Measurements from ENCODE around the gene ADAMTS1.

ADAMTS1 gene

GRCh38 chr21:26794597-26795411 is 50.4 kb downstream of the ADAMTS1 start:
- TF ChIP-seq, protein P1, sequence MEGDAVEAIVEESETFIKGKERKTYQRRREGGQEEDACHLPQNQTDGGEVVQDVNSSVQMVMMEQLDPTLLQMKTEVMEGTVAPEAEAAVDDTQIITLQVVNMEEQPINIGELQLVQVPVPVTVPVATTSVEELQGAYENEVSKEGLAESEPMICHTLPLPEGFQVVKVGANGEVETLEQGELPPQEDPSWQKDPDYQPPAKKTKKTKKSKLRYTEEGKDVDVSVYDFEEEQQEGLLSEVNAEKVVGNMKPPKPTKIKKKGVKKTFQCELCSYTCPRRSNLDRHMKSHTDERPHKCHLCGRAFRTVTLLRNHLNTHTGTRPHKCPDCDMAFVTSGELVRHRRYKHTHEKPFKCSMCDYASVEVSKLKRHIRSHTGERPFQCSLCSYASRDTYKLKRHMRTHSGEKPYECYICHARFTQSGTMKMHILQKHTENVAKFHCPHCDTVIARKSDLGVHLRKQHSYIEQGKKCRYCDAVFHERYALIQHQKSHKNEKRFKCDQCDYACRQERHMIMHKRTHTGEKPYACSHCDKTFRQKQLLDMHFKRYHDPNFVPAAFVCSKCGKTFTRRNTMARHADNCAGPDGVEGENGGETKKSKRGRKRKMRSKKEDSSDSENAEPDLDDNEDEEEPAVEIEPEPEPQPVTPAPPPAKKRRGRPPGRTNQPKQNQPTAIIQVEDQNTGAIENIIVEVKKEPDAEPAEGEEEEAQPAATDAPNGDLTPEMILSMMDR (IDR thresholded peaks at IDR 0.05; ENCODE audit: insufficient read depth, low read length, missing control alignments): no peak
- no peak for DNase-seq (ENCODE audit: low read depth, low spot score)
- POLR2A ChIA-PET: no interaction called here
- H3K4me3 ChIP-seq (ENCODE audit: low read depth, low read length): no peak overlapping the region
- CTCF ChIA-PET: interaction anchor here (1.3 kb wide), 1 partner anchor 26 kb away, joined by 5 read pairs; no protein-coding TSS in a partner anchor

GRCh38 chr21:26790296-26790695 is 54.9 kb downstream of the ADAMTS1 start:
- H3K4me3 ChIP-seq (ENCODE audit: low read depth, low read length): no peak overlapping the region
- ChIA-PET POLR2A (no interaction called here), CTCF (no interaction called here)
- TF ChIP-seq, protein P1 (IDR thresholded peaks at IDR 0.05; ENCODE audit: insufficient read depth, low read length, missing control alignments): no peak
- DNase-seq (ENCODE audit: low read depth, low spot score): no peak

- TF ChIP-seq, protein P1 (IDR thresholded peaks at IDR 0.05; ENCODE audit: insufficient read depth, low read length, missing control alignments): no peak
- ChIA-PET POLR2A (no interaction called here), CTCF (no interaction called here)
- no peak for DNase-seq (ENCODE audit: low read depth, low spot score)
- no peak overlapping the region for H3K4me3 ChIP-seq (ENCODE audit: low read depth, low read length)
Observed at GRCh38 chr21:26788790-26789189, 56.4 kb downstream of the ADAMTS1 start.
